ENCODE data around the gene NME7.
A peak's percentile ranks its signal among the peaks of the same experiment; 100 is the strongest.
"Not testable (repeated sequence)": the region's sequence is repeated elsewhere in the genome, so short reads cannot be mapped to it uniquely, and the experiment has no call there.

The NME7 gene

GRCh38 chr1:169295846-169296245 lies 71.8 kb downstream of the NME7 start:
- no peak for DNase-seq (ENCODE audit: extremely low spot score)
- POLR2A ChIA-PET, result no interaction called here
- CTCF ChIA-PET, result no interaction called here
- TF ChIP-seq CTCF (IDR thresholded peaks at IDR 0.05; ENCODE audit: control extremely low read depth, extremely low read depth, low read depth, missing control alignments), result no peak

GRCh38 chr1:169295425-169295824 lies 72.2 kb downstream of the NME7 start:
- no peak for TF ChIP-seq CTCF (IDR thresholded peaks at IDR 0.05; ENCODE audit: control extremely low read depth, extremely low read depth, low read depth, missing control alignments)
- ChIA-PET POLR2A (no interaction called here), CTCF (interaction anchor here (1.5 kb wide), 1 partner anchor 8 kb away, joined by 5 read pairs; no protein-coding TSS in a partner anchor)
- DNase-seq (ENCODE audit: extremely low spot score), result no peak

GRCh38 chr1:169289016-169289415 lies 78.6 kb downstream of the NME7 start:
- no peak for DNase-seq (ENCODE audit: extremely low spot score)
- no peak for TF ChIP-seq CTCF (IDR thresholded peaks at IDR 0.05; ENCODE audit: control extremely low read depth, extremely low read depth, low read depth, missing control alignments)
- CTCF ChIA-PET, result no interaction called here
- POLR2A ChIA-PET, result no interaction called here

- ChIA-PET CTCF (no interaction called here), POLR2A (no interaction called here)
- DNase-seq (ENCODE audit: extremely low spot score), result no peak
- TF ChIP-seq CTCF (IDR thresholded peaks at IDR 0.05; ENCODE audit: control extremely low read depth, extremely low read depth, low read depth, missing control alignments), result no peak
Observed at GRCh38 chr1:169288011-169288414, 79.6 kb downstream of the NME7 start.

GRCh38 chr1:169287280-169287679 lies 80.3 kb downstream of the NME7 start:
- POLR2A ChIA-PET, result no interaction called here
- CTCF ChIA-PET, result no interaction called here
- no peak for TF ChIP-seq CTCF (IDR thresholded peaks at IDR 0.05; ENCODE audit: control extremely low read depth, extremely low read depth, low read depth, missing control alignments)
- DNase-seq (ENCODE audit: extremely low spot score), result no peak

- DNase-seq (ENCODE audit: extremely low spot score); CTCF ChIA-PET; POLR2A ChIA-PET: not testable (repeated sequence)
Observed at GRCh38 chr1:169281562-169281961, 86.0 kb downstream of the NME7 start.

GRCh38 chr1:169271098-169271497 lies 96.5 kb downstream of the NME7 start:
- no peak for TF ChIP-seq CTCF (IDR thresholded peaks at IDR 0.05; ENCODE audit: control extremely low read depth, extremely low read depth, low read depth, missing control alignments)
- peak; percentile 9 for DNase-seq (ENCODE audit: extremely low spot score)
- ChIA-PET CTCF (no interaction called here), POLR2A (no interaction called here)
